IMR-90 (cell line): ENCODE measurements around the gene NXPH1. TPM values are rescaled to one million over a fixed set of nuclear protein-coding genes. Genes with fewer than 3 reads are reported as not detected.

Source experiments
- ATAC-seq: fragments of 200-7000 bp; cut with Tn5 transposase; 2 replicates; pipeline ENCODE4 v1.9.1; 2020; ENCODE audit warnings: low read depth, mild to moderate bottlenecking, moderate library complexity
- BruUV-seq: library from RNA; stranded (reverse); fragments of 400-500 nt; replicated peaks from 2 replicates; lab custom pipeline; 2021; lab: Mats Ljungman, UMichigan
- CTCF ChIA-PET: fragments of 300-600 bp; formaldehyde crosslinking; extraction: SDS; loops from one replicate; lab custom pipeline; 2021; ENCODE audit warnings: antibody characterized with exemption; lab: Yijun Ruan, JAX
- POLR2A ChIA-PET: fragments of 300-600 bp; sonication (Branson Sonifier 250); formaldehyde crosslinking; loops from one replicate; lab custom pipeline; 2022; ENCODE audit warnings: antibody characterized with exemption; ENCODE audit not compliant: unreplicated experiment; lab: Charles Lee
- DNase-seq: peaks from one replicate; pipeline ENCODE4 v3.0.0; 2013
- H2AFZ ChIP-seq: replicated peaks from 2 replicates; pipeline ENCODE3; 2013; ENCODE audit warnings: low read length, mild to moderate bottlenecking; ENCODE audit not compliant: poor library complexity
- H2AK5ac ChIP-seq: 2 replicates; pipeline ENCODE4 v1.6.1; 2013; ENCODE audit warnings: low read depth, low read length, inconsistent platforms
- H2AK9ac ChIP-seq: replicated peaks from 2 replicates; pipeline ENCODE3; 2013; ENCODE audit warnings: mild to moderate bottlenecking, low read depth, low read length, moderate library complexity; ENCODE audit not compliant: poor library complexity
- H2BK120ac ChIP-seq: 2 replicates; pipeline ENCODE4 v1.6.1; 2013; ENCODE audit warnings: low read depth, low read length, inconsistent platforms
- H2BK15ac ChIP-seq: 3 replicates; pipeline ENCODE4 v1.6.1; 2013; ENCODE audit warnings: low read depth, low read length, inconsistent platforms
- H2BK20ac ChIP-seq: 2 replicates; pipeline ENCODE4 v1.6.1; 2013; ENCODE audit warnings: low read depth, mild to moderate bottlenecking, inconsistent platforms, low read length, moderate library complexity
- H2BK5ac ChIP-seq: 2 replicates; pipeline ENCODE4 v1.6.1; 2013; ENCODE audit warnings: mild to moderate bottlenecking, low read depth, low read length, inconsistent platforms; ENCODE audit not compliant: poor library complexity, severe bottlenecking
- H3K14ac ChIP-seq: replicated peaks from 2 replicates; pipeline ENCODE4 v1.6.1; 2013; ENCODE audit warnings: low read depth, low read length, inconsistent platforms
- H3K18ac ChIP-seq: 2 replicates; pipeline ENCODE4 v1.6.1; 2013; ENCODE audit warnings: low read depth, low read length, control low read depth
- H3K23ac ChIP-seq: 2 replicates; pipeline ENCODE4 v1.6.1; 2013; ENCODE audit warnings: low read depth, low read length, inconsistent platforms
- H3K27ac ChIP-seq: 2 replicates; pipeline ENCODE4 v1.5.1; 2013; ENCODE audit warnings: mild to moderate bottlenecking, control low read depth, low read length; ENCODE audit not compliant: insufficient read depth
- H3K27me3 ChIP-seq: 2 replicates; pipeline ENCODE4 v1.6.1; 2013; ENCODE audit warnings: low read length; ENCODE audit not compliant: control insufficient read depth, insufficient read depth
- H3K36me3 ChIP-seq: 2 replicates; pipeline ENCODE4 v1.6.1; 2013; ENCODE audit warnings: low read length, mixed read lengths; ENCODE audit not compliant: control insufficient read depth, insufficient read depth
- H3K4ac ChIP-seq: 2 replicates; pipeline ENCODE4 v1.6.1; 2013; ENCODE audit warnings: low read depth, low read length, inconsistent platforms
- H3K4me1 ChIP-seq: 2 replicates; pipeline ENCODE4 v1.6.1; 2013; ENCODE audit warnings: low read length, mixed read lengths; ENCODE audit not compliant: control insufficient read depth, insufficient read depth
- H3K4me2 ChIP-seq: 2 replicates; pipeline ENCODE4 v1.6.1; 2013; ENCODE audit warnings: low read depth, mild to moderate bottlenecking, control low read depth, low read length, moderate library complexity
- H3K4me3 ChIP-seq: 2 replicates; pipeline ENCODE4 v1.5.1; 2013; ENCODE audit warnings: low read depth, mild to moderate bottlenecking, control low read depth, low read length, moderate library complexity; ENCODE audit not compliant: insufficient read depth
- H3K56ac ChIP-seq: 2 replicates; pipeline ENCODE4 v1.6.1; 2013; ENCODE audit warnings: low read length, inconsistent platforms; ENCODE audit not compliant: insufficient read depth; ENCODE audit errors: extremely low read depth
- H3K79me1 ChIP-seq, 2 experiments: 2 replicates each; pipeline ENCODE4 v1.6.1; 2013; ENCODE audit warnings: low read length in 2 of 2, inconsistent platforms in 1 of 2, low read depth in 1 of 2
- H3K9ac ChIP-seq: 2 replicates; pipeline ENCODE4 v1.6.1; 2013; ENCODE audit warnings: low read depth, low read length, control low read depth
- H3K9me1 ChIP-seq: 2 replicates; pipeline ENCODE4 v1.6.1; 2013; ENCODE audit warnings: low read length, inconsistent platforms; ENCODE audit not compliant: insufficient read depth
- H3K9me3 ChIP-seq: 2 replicates; pipeline ENCODE4 v1.6.1; 2013; ENCODE audit warnings: low read length; ENCODE audit not compliant: control insufficient read depth, insufficient read depth
- H4K20me1 ChIP-seq: 2 replicates; pipeline ENCODE4 v1.6.1; 2013; ENCODE audit warnings: low read length, inconsistent platforms; ENCODE audit not compliant: insufficient read depth
- H4K5ac ChIP-seq: 2 replicates; pipeline ENCODE4 v1.6.1; 2013; ENCODE audit warnings: mild to moderate bottlenecking, low read depth, low read length, control low read depth
- H4K8ac ChIP-seq, 2 experiments: 2 replicates each; pipeline ENCODE4 v1.6.1; 2013; ENCODE audit warnings: low read depth in 2 of 2, low read length in 2 of 2, control low read depth in 1 of 2, inconsistent platforms in 1 of 2
- H4K91ac ChIP-seq: 2 replicates; pipeline ENCODE4 v1.6.1; 2013; ENCODE audit warnings: low read depth, low read length, inconsistent platforms; ENCODE audit not compliant: insufficient read depth
- CEBPB ChIP-seq: IDR thresholded peaks from 2 replicates; pipeline ENCODE4 v1.6.1; 2012; ENCODE audit warnings: low read depth, low read length, improper control_type of control experiment
- CTCF ChIP-seq: conservative IDR thresholded peaks from 2 replicates; pipeline ENCODE4 v1.5.1; 2012; ENCODE audit warnings: mild to moderate bottlenecking, low read depth, low read length, improper control_type of control experiment
- MAFK ChIP-seq: IDR thresholded peaks from 2 replicates; pipeline ENCODE4 v1.6.1; 2012; ENCODE audit warnings: low read depth, low read length, improper control_type of control experiment
- POLR2A ChIP-seq: IDR thresholded peaks from 2 replicates; pipeline ENCODE4 v1.6.1; 2012; ENCODE audit warnings: mild to moderate bottlenecking, low read depth, low read length
- RCOR1 ChIP-seq: IDR thresholded peaks from 2 replicates; pipeline ENCODE4 v1.6.1; 2012; ENCODE audit warnings: mild to moderate bottlenecking, low read length, improper control_type of control experiment; ENCODE audit not compliant: insufficient replicate concordance
- SMC3 ChIP-seq: fragments of 150-350 bp; IDR thresholded peaks from 2 replicates; pipeline ENCODE4 v1.6.1; 2016; ENCODE audit warnings: low read depth, mild to moderate bottlenecking, antibody characterized with exemption, low read length, moderate library complexity
- WGBS, 2 experiments: methylation state at CpG; one replicate each; pipeline versions ENCODE4 v1.1.5 to v1.1.7; 2013; ENCODE audit warnings: missing lambda C conversion rate in 2 of 2; ENCODE audit not compliant: insufficient read length in 1 of 2; ENCODE audit errors: extremely low coverage in 2 of 2; 5-methylcytosine and 5-hydroxymethylcytosine counted together
- dilution Hi-C: fragments of 300-500 bp; cut with HindIII; formaldehyde crosslinking; loops from one replicate; pipeline ENCODE4 v1.14.3; 2018; ENCODE audit warnings: low sequenced_read_pairs; ENCODE audit not compliant: unreplicated experiment
- in situ Hi-C: fragments of 300-500 bp; cut with MboI; formaldehyde crosslinking; loops from 3 replicates; pipeline ENCODE4 v1.14.3; 2019; ENCODE audit warnings: low sequenced_read_pairs, inconsistent platforms, mixed read lengths
- intact Hi-C: fragments of 100-400 bp; cut with micrococcal nuclease; formaldehyde crosslinking; loops from 2 replicates; pipeline ENCODE4 v1.10.0; 2022
- polyA plus RNA-seq, 3 experiments: library from polyadenylated mRNA; depleted of rRNA; stranded (reverse); fragments of >200 nt; gene quantifications; 2 replicates each; pipeline ENCODE4 v1.2.3, GENCODE V29; 2012; ENCODE audit warnings: low replicate concordance in 1 of 3
- total RNA-seq: library from RNA; depleted of rRNA; stranded (reverse); fragments of >200 nt; gene quantifications from 2 replicates; pipeline ENCODE4 v1.2.3, GENCODE V29; 2012
- TF ChIP-seq, protein P1 (sequence below): fragments of 150-350 bp; IDR thresholded peaks from 2 replicates; pipeline ENCODE4 v1.6.1; 2017; ENCODE audit warnings: mild to moderate bottlenecking, antibody characterized with exemption, low read length, low read depth

Gene NXPH1
- total and polyA plus RNA-seq, 2 of the 4 experiments (the other 2 are of a cell fraction), result not detected

GRCh38 chr7:8440670-8441069 is 7.3 kb downstream of the NXPH1 start:
- 0% methylated on average over 1 of the region's 8 CpGs; no CpG with 5 or more reads in 1 of the 2 experiments for WGBS, 2 experiments
- TF ChIP-seq CEBPB, result no peak
- no peak for TF ChIP-seq SMC3
- no peak for TF ChIP-seq RCOR1
- no peak for TF ChIP-seq CTCF
- TF ChIP-seq, protein P1, sequence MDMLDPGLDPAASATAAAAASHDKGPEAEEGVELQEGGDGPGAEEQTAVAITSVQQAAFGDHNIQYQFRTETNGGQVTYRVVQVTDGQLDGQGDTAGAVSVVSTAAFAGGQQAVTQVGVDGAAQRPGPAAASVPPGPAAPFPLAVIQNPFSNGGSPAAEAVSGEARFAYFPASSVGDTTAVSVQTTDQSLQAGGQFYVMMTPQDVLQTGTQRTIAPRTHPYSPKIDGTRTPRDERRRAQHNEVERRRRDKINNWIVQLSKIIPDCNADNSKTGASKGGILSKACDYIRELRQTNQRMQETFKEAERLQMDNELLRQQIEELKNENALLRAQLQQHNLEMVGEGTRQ, result no peak
- TF ChIP-seq POLR2A, result no peak
- no peak for TF ChIP-seq MAFK
- Histone ChIP-seq H3K4me1 (no peaks in the 10 kb centered on the region), H3K56ac (no peak overlapping the region), H2BK5ac (no peak overlapping the region), H3K36me3 (no peaks in the 10 kb centered on the region), H2AK5ac (no peak overlapping the region), H2BK20ac (no peak overlapping the region), H4K20me1 (no peaks in the 10 kb centered on the region; the same call in 1 of the 2 replicates), H2BK15ac (no peak overlapping the region), H4K5ac (no peak overlapping the region), H3K4ac (no peak overlapping the region), H3K18ac (no peak overlapping the region), H2AFZ (no peak overlapping the region), H3K4me3 (no peak overlapping the region), H3K79me1 (no peaks in the 10 kb centered on the region), H4K91ac (no peak overlapping the region), H3K4me2 (no peak overlapping the region), H2AK9ac (no peak overlapping the region), H3K23ac (no peak overlapping the region), H3K27ac (no peak overlapping the region), H3K9ac (no peak overlapping the region), H2BK120ac (no peak overlapping the region), H3K14ac (no peak overlapping the region), H3K9me3 (peaks cover 18% of the 10 kb centered on the region), H4K8ac (no peak overlapping the region), H3K9me1 (no peaks in the 10 kb centered on the region), H3K27me3 (peaks cover 1% of the 10 kb centered on the region; the same call in 1 of the 2 replicates)
- in situ Hi-C loops (no loop called here), dilution Hi-C loops (no loop called here), intact Hi-C loops (no loop called here)
- DNase-seq (no peak), ATAC-seq (no peak)
- CTCF ChIA-PET, result no interaction called here
- BruUV-seq, result no TSS peak
- POLR2A ChIA-PET, result no interaction called here
